ENCODE data around the gene TRIM15. TPM values are rescaled to one million over a fixed set of nuclear protein-coding genes. Genes with fewer than 3 reads are reported as not detected.

TRIM15 gene
- total RNA-seq, 4 donors from 2014 or later = not detected

GRCh38 chr6:30136570-30137286 is 26.6 kb upstream of the TRIM15 start:
- TF ChIP-seq, protein P1, sequence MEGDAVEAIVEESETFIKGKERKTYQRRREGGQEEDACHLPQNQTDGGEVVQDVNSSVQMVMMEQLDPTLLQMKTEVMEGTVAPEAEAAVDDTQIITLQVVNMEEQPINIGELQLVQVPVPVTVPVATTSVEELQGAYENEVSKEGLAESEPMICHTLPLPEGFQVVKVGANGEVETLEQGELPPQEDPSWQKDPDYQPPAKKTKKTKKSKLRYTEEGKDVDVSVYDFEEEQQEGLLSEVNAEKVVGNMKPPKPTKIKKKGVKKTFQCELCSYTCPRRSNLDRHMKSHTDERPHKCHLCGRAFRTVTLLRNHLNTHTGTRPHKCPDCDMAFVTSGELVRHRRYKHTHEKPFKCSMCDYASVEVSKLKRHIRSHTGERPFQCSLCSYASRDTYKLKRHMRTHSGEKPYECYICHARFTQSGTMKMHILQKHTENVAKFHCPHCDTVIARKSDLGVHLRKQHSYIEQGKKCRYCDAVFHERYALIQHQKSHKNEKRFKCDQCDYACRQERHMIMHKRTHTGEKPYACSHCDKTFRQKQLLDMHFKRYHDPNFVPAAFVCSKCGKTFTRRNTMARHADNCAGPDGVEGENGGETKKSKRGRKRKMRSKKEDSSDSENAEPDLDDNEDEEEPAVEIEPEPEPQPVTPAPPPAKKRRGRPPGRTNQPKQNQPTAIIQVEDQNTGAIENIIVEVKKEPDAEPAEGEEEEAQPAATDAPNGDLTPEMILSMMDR (IDR thresholded peaks at IDR 0.05; ENCODE audit: low read depth) = no peak

GRCh38 chr6:30142665-30143064 is 20.7 kb upstream of the TRIM15 start:
- TF ChIP-seq, protein P1 (IDR thresholded peaks at IDR 0.05; ENCODE audit: low read depth) = no peak

GRCh38 chr6:30143780-30144179 is 19.6 kb upstream of the TRIM15 start:
- TF ChIP-seq, protein P1 (IDR thresholded peaks at IDR 0.05; ENCODE audit: low read depth) = no peak

DNA sequence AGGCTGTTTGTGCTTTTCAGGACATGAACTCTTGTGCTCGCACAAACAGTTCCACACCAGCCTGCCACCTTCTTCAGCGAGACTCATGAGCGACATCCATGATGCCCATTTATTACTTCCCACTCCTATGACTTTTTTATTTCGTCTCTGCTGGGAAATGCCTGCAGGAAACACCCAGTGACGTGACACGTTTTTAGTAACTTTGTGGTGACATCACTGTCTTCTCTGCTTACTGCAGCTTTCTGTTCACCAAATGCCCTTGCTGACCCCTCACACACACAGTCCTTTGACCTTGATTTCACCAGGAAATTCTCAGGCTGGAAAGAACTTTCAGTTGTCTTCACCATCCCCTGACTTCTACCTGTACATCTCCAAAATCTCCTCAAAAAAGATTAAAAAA is 18.5 kb upstream of the TRIM15 start:
- TF ChIP-seq, protein P1 (IDR thresholded peaks at IDR 0.05; ENCODE audit: low read depth) = no peak

GRCh38 chr6:30145818-30146217 is 17.5 kb upstream of the TRIM15 start:
- TF ChIP-seq, protein P1 (IDR thresholded peaks at IDR 0.05; ENCODE audit: low read depth) = no peak

DNA sequence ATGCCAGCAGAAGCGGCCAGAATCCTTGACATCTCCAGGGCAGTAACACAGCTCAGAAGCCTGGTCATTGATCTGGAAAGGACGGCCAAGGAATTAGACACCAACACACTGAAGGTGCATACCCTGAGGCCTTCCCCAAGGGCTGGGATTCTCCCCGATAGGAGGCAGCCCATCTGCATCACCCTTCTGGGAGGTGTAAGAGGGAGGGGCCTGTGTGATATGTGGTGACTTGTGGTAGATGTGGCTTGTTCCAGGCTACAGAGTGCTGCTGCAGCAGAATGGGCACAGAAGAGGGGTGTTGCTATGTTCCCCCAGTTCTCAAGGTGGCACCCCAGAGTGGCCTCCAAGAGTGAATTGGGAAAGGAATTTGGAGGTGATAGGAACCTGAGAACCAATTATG is 16.2 kb upstream of the TRIM15 start:
- TF ChIP-seq, protein P1 (IDR thresholded peaks at IDR 0.05; ENCODE audit: low read depth) = no peak

DNA sequence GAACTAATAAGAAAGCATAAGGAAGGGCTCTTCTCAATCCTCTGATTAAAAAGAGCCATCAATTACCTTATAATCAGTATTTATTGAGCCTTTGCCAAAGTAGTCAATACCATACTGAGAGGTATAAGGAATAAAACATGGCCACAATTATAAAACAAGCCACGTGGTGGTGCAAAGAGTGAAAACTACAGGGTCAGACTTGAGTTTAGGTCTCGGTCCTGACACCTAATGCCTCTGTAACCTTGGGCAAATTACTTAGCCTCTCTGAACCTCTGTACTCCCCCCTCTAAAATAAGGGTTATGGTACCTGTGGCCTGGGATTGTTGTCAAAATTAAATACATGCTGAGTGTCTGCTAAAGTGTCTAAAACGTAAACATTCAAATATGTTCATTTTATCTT is 14.1 kb upstream of the TRIM15 start:
- TF ChIP-seq, protein P1 (IDR thresholded peaks at IDR 0.05; ENCODE audit: low read depth) = no peak

Measured in subcutaneous adipose tissue (tissue), 4 donors.